HEK293 (cell line): Measurements from ENCODE around the gene SLC2A8.
A peak's percentile ranks its signal among the peaks of the same experiment; 100 is the strongest.

Experiments
- CTCF ChIA-PET: fragments of 350-600 bp; formaldehyde crosslinking; extraction: SDS; loops from one replicate; lab custom pipeline; 2021; ENCODE audit warnings: antibody characterized with exemption; lab: Yijun Ruan, JAX
- POLR2A ChIA-PET: fragments of 300-600 bp; formaldehyde crosslinking; extraction: SDS; loops from one replicate; lab custom pipeline; 2020; ENCODE audit warnings: antibody characterized with exemption, inconsistent platforms; lab: Yijun Ruan, JAX
- H3K27ac ChIP-seq: fragments of 200-500 bp; sonication (Bioruptor generic); 2 replicates; pipeline ENCODE4 v1.5.1; 2014; ENCODE audit warnings: low read depth, low read length, control low read depth, inconsistent platforms; ENCODE audit errors: extremely low read depth
- H3K36me3 ChIP-seq, 2 experiments: fragments of 200-500 bp in 1 of 2; sonication (Bioruptor generic) in 1 of 2; 1 replicate in 1 of 2; 2 replicates in 1 of 2; pipeline ENCODE4 v1.5.1; 2014 to 2017; ENCODE audit warnings: inconsistent platforms in 2 of 2, low read length in 2 of 2; ENCODE audit not compliant: control insufficient read depth in 2 of 2, insufficient read depth in 1 of 2
- H3K4me1 ChIP-seq: fragments of 200-500 bp; sonication (Bioruptor generic); 2 replicates; pipeline ENCODE4 v1.5.1; 2014; ENCODE audit warnings: mild to moderate bottlenecking, low read length, inconsistent platforms; ENCODE audit not compliant: control insufficient read depth, insufficient read depth
- H3K4me3 ChIP-seq: 2 replicates; pipeline ENCODE4 v1.5.1; 2011; ENCODE audit warnings: low read depth, mild to moderate bottlenecking, control low read depth, low read length, moderate library complexity
- H3K9me3 ChIP-seq: fragments of 200-500 bp; sonication (Bioruptor generic); 2 replicates; pipeline ENCODE4 v1.5.1; 2014; ENCODE audit warnings: low read depth, low read length, inconsistent platforms; ENCODE audit not compliant: control insufficient read depth, insufficient read depth
- BCL11B ChIP-seq: fragments of 450-650 bp; formaldehyde crosslinking; IDR thresholded peaks from 2 replicates; pipeline ENCODE4 v1.5.1; 2016; ENCODE audit warnings: low read depth, missing biosample characterization, missing genetic modification characterization
- GLIS2 ChIP-seq: fragments of 450-650 bp; formaldehyde crosslinking; IDR thresholded peaks from 2 replicates; pipeline ENCODE4 v1.5.1; 2016; ENCODE audit warnings: missing biosample characterization, missing genetic modification characterization
- KLF1 ChIP-seq: fragments of 450-650 bp; formaldehyde crosslinking; IDR thresholded peaks from 2 replicates; pipeline ENCODE4 v1.5.1; 2016; ENCODE audit warnings: missing biosample characterization, missing genetic modification characterization
- KLF17 ChIP-seq: fragments of 450-650 bp; formaldehyde crosslinking; IDR thresholded peaks from 2 replicates; pipeline ENCODE4 v1.5.1; 2016; ENCODE audit warnings: missing biosample characterization, missing genetic modification characterization
- KLF7 ChIP-seq: fragments of 450-650 bp; formaldehyde crosslinking; IDR thresholded peaks from 2 replicates; pipeline ENCODE4 v1.5.1; 2016; ENCODE audit warnings: missing biosample characterization, missing genetic modification characterization, borderline replicate concordance
- RBAK ChIP-seq: fragments of 450-650 bp; formaldehyde crosslinking; IDR thresholded peaks from 2 replicates; pipeline ENCODE4 v1.5.1; 2016; ENCODE audit warnings: missing biosample characterization, missing genetic modification characterization
- SALL2 ChIP-seq: fragments of 450-650 bp; formaldehyde crosslinking; IDR thresholded peaks from 2 replicates; pipeline ENCODE4 v1.5.0; 2017; ENCODE audit warnings: missing biosample characterization, mild to moderate bottlenecking, missing genetic modification characterization, borderline replicate concordance
- SP2 ChIP-seq: fragments of 450-650 bp; formaldehyde crosslinking; IDR thresholded peaks from 2 replicates; pipeline ENCODE4 v1.5.1; 2016; ENCODE audit warnings: missing biosample characterization, missing genetic modification characterization
- SP7 ChIP-seq: fragments of 450-650 bp; formaldehyde crosslinking; IDR thresholded peaks from 2 replicates; pipeline ENCODE4 v1.5.1; 2016; ENCODE audit warnings: missing biosample characterization, missing genetic modification characterization
- ZBTB10 ChIP-seq: fragments of 450-650 bp; formaldehyde crosslinking; IDR thresholded peaks from 2 replicates; pipeline ENCODE4 v1.5.1; 2016; ENCODE audit warnings: missing biosample characterization, missing genetic modification characterization
- ZBTB17 ChIP-seq: fragments of 450-650 bp; formaldehyde crosslinking; IDR thresholded peaks from 2 replicates; pipeline ENCODE4 v1.5.1; 2016; ENCODE audit warnings: missing biosample characterization, missing genetic modification characterization
- ZBTB7A ChIP-seq: fragments of 450-650 bp; formaldehyde crosslinking; IDR thresholded peaks from 2 replicates; pipeline ENCODE4 v1.5.1; 2016; ENCODE audit warnings: low read depth, missing biosample characterization, missing genetic modification characterization
- ZFHX2 ChIP-seq: fragments of 450-650 bp; formaldehyde crosslinking; conservative IDR thresholded peaks from 2 replicates; pipeline ENCODE4 v1.5.1; 2016; ENCODE audit warnings: missing biosample characterization, missing genetic modification characterization
- ZFP37 ChIP-seq: fragments of 450-650 bp; formaldehyde crosslinking; IDR thresholded peaks from 2 replicates; pipeline ENCODE4 v1.5.1; 2016; ENCODE audit warnings: missing biosample characterization, missing genetic modification characterization
- ZFP41 ChIP-seq: fragments of 450-650 bp; formaldehyde crosslinking; IDR thresholded peaks from 2 replicates; pipeline ENCODE4 v1.5.1; 2016; ENCODE audit warnings: missing biosample characterization, missing genetic modification characterization, borderline replicate concordance
- ZFP69B ChIP-seq: fragments of 450-650 bp; formaldehyde crosslinking; IDR thresholded peaks from 2 replicates; pipeline ENCODE4 v1.5.1; 2016; ENCODE audit warnings: missing biosample characterization, missing genetic modification characterization
- ZNF366 ChIP-seq: fragments of 450-650 bp; formaldehyde crosslinking; conservative IDR thresholded peaks from 2 replicates; pipeline ENCODE4 v1.5.1; 2016; ENCODE audit warnings: missing biosample characterization, missing genetic modification characterization
- ZNF433 ChIP-seq: fragments of 450-650 bp; formaldehyde crosslinking; IDR thresholded peaks from 2 replicates; pipeline ENCODE4 v1.5.1; 2016; ENCODE audit warnings: missing biosample characterization, missing genetic modification characterization, low read depth
- ZNF600 ChIP-seq: fragments of 450-650 bp; formaldehyde crosslinking; IDR thresholded peaks from 2 replicates; pipeline ENCODE4 v1.5.1; 2016; ENCODE audit warnings: missing biosample characterization, missing genetic modification characterization
- ZNF621 ChIP-seq: fragments of 450-650 bp; formaldehyde crosslinking; IDR thresholded peaks from 2 replicates; pipeline ENCODE4 v1.5.1; 2017; ENCODE audit warnings: missing biosample characterization, missing genetic modification characterization
- ZNF654 ChIP-seq: fragments of 450-650 bp; formaldehyde crosslinking; IDR thresholded peaks from 2 replicates; pipeline ENCODE4 v1.5.1; 2016; ENCODE audit warnings: low read depth, missing biosample characterization, missing genetic modification characterization
- ZNF76 ChIP-seq: fragments of 450-650 bp; formaldehyde crosslinking; IDR thresholded peaks from 2 replicates; pipeline ENCODE4; 2016; ENCODE audit warnings: low read depth, missing biosample characterization, missing genetic modification characterization, borderline replicate concordance
- ZNF768 ChIP-seq: fragments of 450-650 bp; formaldehyde crosslinking; IDR thresholded peaks from 2 replicates; pipeline ENCODE4 v1.5.1; 2018; ENCODE audit warnings: missing biosample characterization, mild to moderate bottlenecking, missing genetic modification characterization
- ZNF777 ChIP-seq: fragments of 450-650 bp; formaldehyde crosslinking; IDR thresholded peaks from 2 replicates; pipeline ENCODE4 v1.5.1; 2017; ENCODE audit warnings: missing biosample characterization, missing genetic modification characterization, borderline replicate concordance
- ZNF843 ChIP-seq: fragments of 450-650 bp; formaldehyde crosslinking; IDR thresholded peaks from 2 replicates; pipeline ENCODE4 v1.5.1; 2016; ENCODE audit warnings: missing biosample characterization, missing genetic modification characterization
- TF ChIP-seq, protein P1 (sequence below): fragments of 450-650 bp; formaldehyde crosslinking; IDR thresholded peaks from 2 replicates; pipeline ENCODE4 v1.5.1; 2016; ENCODE audit warnings: missing biosample characterization, missing genetic modification characterization
- TF ChIP-seq, protein P2 (sequence below): fragments of 450-650 bp; formaldehyde crosslinking; optimal IDR thresholded peaks from 2 replicates; pipeline ENCODE3; 2016; ENCODE audit warnings: missing biosample characterization, mild to moderate bottlenecking, missing genetic modification characterization
- TF ChIP-seq, protein P3 (sequence below): fragments of 450-650 bp; formaldehyde crosslinking; IDR thresholded peaks from 2 replicates; pipeline ENCODE4 v1.5.1; 2016; ENCODE audit warnings: missing biosample characterization, missing genetic modification characterization

Gene SLC2A8

GRCh38 chr9:127451858-127452656, 55.1 kb downstream of the SLC2A8 start:
- Histone ChIP-seq H3K4me3 (peak overlapping the region; percentile 90), H3K36me3 (peaks cover 5 to 65% of the 10 kb centered on the region in 2 experiments; a peak in 2 of 3 replicates), H3K9me3 (no peaks in the 10 kb centered on the region), H3K4me1 (no peaks in the 10 kb centered on the region), H3K27ac (peak overlapping the region; percentile 98; the same call in 1 of the 2 replicates)
- ChIA-PET POLR2A (interaction anchor here (0.6 to 4.0 kb wide), 32 partner anchors 10 to 537 kb away, joined by 3 to 46 read pairs (median 4); partner anchors contain the start of genes RALGPS1, SLC2A8, ST6GALNAC6 and TOR2A), CTCF (interaction anchor here (0.6 to 1.1 kb wide), 3 partner anchors 53 to 283 kb away, joined by 3 read pairs; partner anchors contain the start of gene TOR2A)
- TF ChIP-seq SP2 (tag by site-specific recombination) (peak; percentile 86), ZNF777 (0 out of 2 replicates have a peak, but pooled peaks have one; percentile 22), SP7 (tag by site-specific recombination) (0 out of 2 replicates have a peak, but pooled peaks have one; percentile 31), ZNF621 (tag by site-specific recombination) (no peak), ZNF433 (tag by site-specific recombination) (no peak), ZFP37 (tag by site-specific recombination) (no peak), ZFP41 (tag by site-specific recombination) (no peak), GLIS2 (tag by site-specific recombination) (peak; percentile 78), SALL2 (tag by site-specific recombination) (no peak), ZNF366 (peak; percentile 67), RBAK (tag by site-specific recombination) (no peak), ZFP69B (tag by site-specific recombination) (0 out of 2 replicates have a peak, but pooled peaks have one; percentile 22), ZNF76 (tag by site-specific recombination) (peak; percentile 29; the same call in 1 of the 2 replicates), BCL11B (tag by site-specific recombination) (0 out of 2 replicates have a peak, but pooled peaks have one; percentile 29), ZNF654 (no peak), ZBTB17 (tag by site-specific recombination) (peak; percentile 86), ZBTB7A (tag by site-specific recombination) (no peak), KLF7 (tag by site-specific recombination) (peak; percentile 85), ZBTB10 (tag by site-specific recombination) (peak; percentile 73), ZFHX2 (tag by site-specific recombination) (no peak; the same call in 1 of the 2 replicates), KLF1 (peak; percentile 75), KLF17 (tag by site-specific recombination) (peak; percentile 51), ZNF768 (tag by site-specific recombination) (no peak), ZNF600 (tag by site-specific recombination) (0 out of 2 replicates have a peak, but pooled peaks have one; percentile 32), ZNF843 (tag by site-specific recombination) (0 out of 2 replicates have a peak, but pooled peaks have one; percentile 25)
- TF ChIP-seq, protein P1, sequence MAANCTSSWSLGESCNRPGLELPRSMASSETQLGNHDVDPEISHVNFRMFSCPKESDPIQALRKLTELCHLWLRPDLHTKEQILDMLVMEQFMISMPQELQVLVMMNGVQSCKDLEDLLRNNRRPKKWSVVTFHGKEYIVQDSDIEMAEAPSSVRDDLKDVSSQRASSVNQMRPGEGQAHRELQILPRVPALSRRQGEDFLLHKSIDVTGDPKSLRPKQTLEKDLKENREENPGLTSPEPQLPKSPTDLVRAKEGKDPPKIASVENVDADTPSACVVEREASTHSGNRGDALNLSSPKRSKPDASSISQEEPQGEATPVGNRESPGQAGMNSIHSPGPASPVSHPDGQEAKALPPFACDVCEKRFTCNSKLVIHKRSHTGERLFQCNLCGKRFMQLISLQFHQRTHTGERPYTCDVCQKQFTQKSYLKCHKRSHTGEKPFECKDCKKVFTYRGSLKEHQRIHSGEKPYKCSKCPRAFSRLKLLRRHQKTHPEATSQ (tag by site-specific recombination), result 0 out of 2 replicates have a peak, but pooled peaks have one; percentile 28
- TF ChIP-seq, protein P2, sequence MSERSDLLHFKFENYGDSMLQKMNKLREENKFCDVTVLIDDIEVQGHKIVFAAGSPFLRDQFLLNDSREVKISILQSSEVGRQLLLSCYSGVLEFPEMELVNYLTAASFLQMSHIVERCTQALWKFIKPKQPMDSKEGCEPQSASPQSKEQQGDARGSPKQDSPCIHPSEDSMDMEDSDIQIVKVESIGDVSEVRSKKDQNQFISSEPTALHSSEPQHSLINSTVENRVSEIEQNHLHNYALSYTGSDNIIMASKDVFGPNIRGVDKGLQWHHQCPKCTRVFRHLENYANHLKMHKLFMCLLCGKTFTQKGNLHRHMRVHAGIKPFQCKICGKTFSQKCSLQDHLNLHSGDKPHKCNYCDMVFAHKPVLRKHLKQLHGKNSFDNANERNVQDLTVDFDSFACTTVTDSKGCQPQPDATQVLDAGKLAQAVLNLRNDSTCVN (tag by site-specific recombination), result no peak
- TF ChIP-seq, protein P3, sequence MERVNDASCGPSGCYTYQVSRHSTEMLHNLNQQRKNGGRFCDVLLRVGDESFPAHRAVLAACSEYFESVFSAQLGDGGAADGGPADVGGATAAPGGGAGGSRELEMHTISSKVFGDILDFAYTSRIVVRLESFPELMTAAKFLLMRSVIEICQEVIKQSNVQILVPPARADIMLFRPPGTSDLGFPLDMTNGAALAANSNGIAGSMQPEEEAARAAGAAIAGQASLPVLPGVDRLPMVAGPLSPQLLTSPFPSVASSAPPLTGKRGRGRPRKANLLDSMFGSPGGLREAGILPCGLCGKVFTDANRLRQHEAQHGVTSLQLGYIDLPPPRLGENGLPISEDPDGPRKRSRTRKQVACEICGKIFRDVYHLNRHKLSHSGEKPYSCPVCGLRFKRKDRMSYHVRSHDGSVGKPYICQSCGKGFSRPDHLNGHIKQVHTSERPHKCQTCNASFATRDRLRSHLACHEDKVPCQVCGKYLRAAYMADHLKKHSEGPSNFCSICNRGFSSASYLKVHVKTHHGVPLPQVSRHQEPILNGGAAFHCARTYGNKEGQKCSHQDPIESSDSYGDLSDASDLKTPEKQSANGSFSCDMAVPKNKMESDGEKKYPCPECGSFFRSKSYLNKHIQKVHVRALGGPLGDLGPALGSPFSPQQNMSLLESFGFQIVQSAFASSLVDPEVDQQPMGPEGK (tag by site-specific recombination), result peak; percentile 79
